Aortic smooth muscle cell (primary cell): ENCODE data around the gene HCFC2. TPM values are rescaled to one million over a fixed set of nuclear protein-coding genes. Genes with fewer than 3 reads are reported as not detected.

Source experiments
- total RNA-seq: library from RNA; depleted of rRNA; stranded (reverse); fragments of >200 nt; gene quantifications from 2 replicates; pipeline ENCODE4 v1.2.3, GENCODE V29; 2014

Gene HCFC2
- 29.3 and 31.9 TPM in 2 replicates for total RNA-seq

GRCh38 chr12:104064031-104064841, at the start of gene HCFC2:
HCFC2 (plus strand) TSS chr12:104064531; CDS start chr12:104064561, 30 bp downstream.

GRCh38 chr12:104049903-104050356, 14.4 kb upstream of the HCFC2 start, which contains the start of gene GLT8D2:
GLT8D2 (minus strand) TSS chr12:104050187; CDS start chr12:104019648, 30,539 bp downstream.

GRCh38 chr12:104137902-104138796, 73.8 kb downstream of the HCFC2 start, which contains the start of gene NFYB:
NFYB (minus strand) TSS chr12:104138210; CDS start chr12:104135453, 2,757 bp downstream.

Other genes with a start within 250 kb of the HCFC2 start
- 6.2 and 7.5 TPM in 2 replicates for gene NT5DC3, start 223.3 kb upstream of the HCFC2 start, total RNA-seq
- gene HSP90B1, start 134.1 kb upstream of the HCFC2 start, total RNA-seq: 1,182 and 1,227 TPM in 2 replicates
- gene TDG, start 98.7 kb upstream of the HCFC2 start, total RNA-seq: 15.3 and 23.4 TPM in 2 replicates
- gene GLT8D2, start 14.3 kb upstream of the HCFC2 start, total RNA-seq: 51.8 and 82.5 TPM in 2 replicates
- 17.7 and 21.0 TPM in 2 replicates for gene NFYB, start 73.7 kb downstream of the HCFC2 start, total RNA-seq
- 367 and 454 TPM in 2 replicates for gene TXNRD1, start 151.2 kb downstream of the HCFC2 start, total RNA-seq
- 7.3 and 14.2 TPM in 2 replicates for gene EID3, start 239.2 kb downstream of the HCFC2 start, total RNA-seq